CD4-positive, alpha-beta T cell treated with Interleukin-4 for 4 hours (primary cell): Measurements from ENCODE around the gene CDC20.

Experiments
- DNase-seq: peaks from one replicate; pipeline ENCODE4 v3.0.0-alpha.2; 2020

CDC20 gene

GRCh38 chr1:43329995-43330751 lies 28.6 kb upstream of the CDC20 start:
- DNase-seq, result no peak

GRCh38 chr1:43331688-43332087 lies 27.1 kb upstream of the CDC20 start:
- DNase-seq, result no peak

GRCh38 chr1:43334453-43335205 lies 24.2 kb upstream of the CDC20 start:
- no peak for DNase-seq

GRCh38 chr1:43337588-43337987 lies 21.2 kb upstream of the CDC20 start, which contains the start of gene MPL:
Gene MPL (plus strand): TSS chr1:43337818. CDS start chr1:43337849, 31 bp downstream.
- DNase-seq, result no peak

GRCh38 chr1:43338001-43338400 lies 20.8 kb upstream of the CDC20 start:
- no peak for DNase-seq

GRCh38 chr1:43339584-43340232 lies 19.1 kb upstream of the CDC20 start:
- DNase-seq, result no peak

GRCh38 chr1:43340559-43340958 lies 18.2 kb upstream of the CDC20 start:
- DNase-seq, result no peak

GRCh38 chr1:43344267-43344850 lies 14.4 kb upstream of the CDC20 start:
- no peak for DNase-seq

- DNase-seq, result no peak
Measured at GRCh38 chr1:43345120-43345519, 13.7 kb upstream of the CDC20 start.

- no peak for DNase-seq
Measured at GRCh38 chr1:43346636-43347035, 12.1 kb upstream of the CDC20 start.

- DNase-seq, result no peak
Measured at GRCh38 chr1:43348343-43348808, 10.4 kb upstream of the CDC20 start.

- peak; percentile 60 for DNase-seq
Measured at GRCh38 chr1:43348809-43349593, 9.8 kb upstream of the CDC20 start.

- DNase-seq, result no peak
Measured at GRCh38 chr1:43349594-43350306, 9.0 kb upstream of the CDC20 start.

GRCh38 chr1:43350976-43351375 lies 7.8 kb upstream of the CDC20 start:
- no peak for DNase-seq

- DNase-seq, result no peak
Measured at GRCh38 chr1:43351421-43352350, 7.1 kb upstream of the CDC20 start.

- DNase-seq, result no peak
Measured at GRCh38 chr1:43352351-43352705, 6.5 kb upstream of the CDC20 start.

- DNase-seq, result no peak
Measured at GRCh38 chr1:43352881-43353280, 5.9 kb upstream of the CDC20 start.

- no peak for DNase-seq
Measured at GRCh38 chr1:43354471-43354870, 4.3 kb upstream of the CDC20 start.

- DNase-seq, result no peak
Measured at GRCh38 chr1:43354936-43355335, 3.8 kb upstream of the CDC20 start.

GRCh38 chr1:43357251-43357650 lies 1.5 kb upstream of the CDC20 start:
- no peak for DNase-seq
